Measurements from ENCODE around the gene NCF1.

- TF ChIP-seq POLR2A (IDR thresholded peaks at IDR 0.05): no peak
- TF ChIP-seq POLR2AphosphoS5 (IDR thresholded peaks at IDR 0.05): no peak
- no peak for TF ChIP-seq CTCF (IDR thresholded peaks at IDR 0.05)
These were observed 48.0 kb upstream of the NCF1 start for GRCh38 chr7:74725840-74726239.
